IMR-90 (cell line): Measurements from ENCODE around the gene CLHC1. TPM values are rescaled to one million over a fixed set of nuclear protein-coding genes. Genes with fewer than 3 reads are reported as not detected.

Source experiments
- ATAC-seq: fragments of 200-7000 bp; cut with Tn5 transposase; 2 replicates; pipeline ENCODE4 v1.9.1; 2020; ENCODE audit warnings: low read depth, mild to moderate bottlenecking, moderate library complexity
- BruUV-seq: library from RNA; stranded (reverse); fragments of 400-500 nt; replicated peaks from 2 replicates; lab custom pipeline; 2021; lab: Mats Ljungman, UMichigan
- CTCF ChIA-PET: fragments of 300-600 bp; formaldehyde crosslinking; extraction: SDS; loops from one replicate; lab custom pipeline; 2021; ENCODE audit warnings: antibody characterized with exemption; lab: Yijun Ruan, JAX
- POLR2A ChIA-PET: fragments of 300-600 bp; sonication (Branson Sonifier 250); formaldehyde crosslinking; loops from one replicate; lab custom pipeline; 2022; ENCODE audit warnings: antibody characterized with exemption; ENCODE audit not compliant: unreplicated experiment; lab: Charles Lee
- DNase-seq: peaks from one replicate; pipeline ENCODE4 v3.0.0; 2013
- H2AFZ ChIP-seq: replicated peaks from 2 replicates; pipeline ENCODE3; 2013; ENCODE audit warnings: low read length, mild to moderate bottlenecking; ENCODE audit not compliant: poor library complexity
- H2AK5ac ChIP-seq: 2 replicates; pipeline ENCODE4 v1.6.1; 2013; ENCODE audit warnings: low read depth, low read length, inconsistent platforms
- H2AK9ac ChIP-seq: replicated peaks from 2 replicates; pipeline ENCODE3; 2013; ENCODE audit warnings: mild to moderate bottlenecking, low read depth, low read length, moderate library complexity; ENCODE audit not compliant: poor library complexity
- H2BK120ac ChIP-seq: 2 replicates; pipeline ENCODE4 v1.6.1; 2013; ENCODE audit warnings: low read depth, low read length, inconsistent platforms
- H2BK15ac ChIP-seq: 3 replicates; pipeline ENCODE4 v1.6.1; 2013; ENCODE audit warnings: low read depth, low read length, inconsistent platforms
- H2BK20ac ChIP-seq: 2 replicates; pipeline ENCODE4 v1.6.1; 2013; ENCODE audit warnings: low read depth, mild to moderate bottlenecking, inconsistent platforms, low read length, moderate library complexity
- H2BK5ac ChIP-seq: 2 replicates; pipeline ENCODE4 v1.6.1; 2013; ENCODE audit warnings: mild to moderate bottlenecking, low read depth, low read length, inconsistent platforms; ENCODE audit not compliant: poor library complexity, severe bottlenecking
- H3K14ac ChIP-seq: replicated peaks from 2 replicates; pipeline ENCODE4 v1.6.1; 2013; ENCODE audit warnings: low read depth, low read length, inconsistent platforms
- H3K18ac ChIP-seq: 2 replicates; pipeline ENCODE4 v1.6.1; 2013; ENCODE audit warnings: low read depth, low read length, control low read depth
- H3K23ac ChIP-seq: 2 replicates; pipeline ENCODE4 v1.6.1; 2013; ENCODE audit warnings: low read depth, low read length, inconsistent platforms
- H3K27ac ChIP-seq: 2 replicates; pipeline ENCODE4 v1.5.1; 2013; ENCODE audit warnings: mild to moderate bottlenecking, control low read depth, low read length; ENCODE audit not compliant: insufficient read depth
- H3K27me3 ChIP-seq: 2 replicates; pipeline ENCODE4 v1.6.1; 2013; ENCODE audit warnings: low read length; ENCODE audit not compliant: control insufficient read depth, insufficient read depth
- H3K36me3 ChIP-seq: 2 replicates; pipeline ENCODE4 v1.6.1; 2013; ENCODE audit warnings: low read length, mixed read lengths; ENCODE audit not compliant: control insufficient read depth, insufficient read depth
- H3K4ac ChIP-seq: 2 replicates; pipeline ENCODE4 v1.6.1; 2013; ENCODE audit warnings: low read depth, low read length, inconsistent platforms
- H3K4me1 ChIP-seq: 2 replicates; pipeline ENCODE4 v1.6.1; 2013; ENCODE audit warnings: low read length, mixed read lengths; ENCODE audit not compliant: control insufficient read depth, insufficient read depth
- H3K4me2 ChIP-seq: 2 replicates; pipeline ENCODE4 v1.6.1; 2013; ENCODE audit warnings: low read depth, mild to moderate bottlenecking, control low read depth, low read length, moderate library complexity
- H3K4me3 ChIP-seq: 2 replicates; pipeline ENCODE4 v1.5.1; 2013; ENCODE audit warnings: low read depth, mild to moderate bottlenecking, control low read depth, low read length, moderate library complexity; ENCODE audit not compliant: insufficient read depth
- H3K56ac ChIP-seq: 2 replicates; pipeline ENCODE4 v1.6.1; 2013; ENCODE audit warnings: low read length, inconsistent platforms; ENCODE audit not compliant: insufficient read depth; ENCODE audit errors: extremely low read depth
- H3K79me1 ChIP-seq, 2 experiments: 2 replicates each; pipeline ENCODE4 v1.6.1; 2013; ENCODE audit warnings: low read length in 2 of 2, inconsistent platforms in 1 of 2, low read depth in 1 of 2
- H3K9ac ChIP-seq: 2 replicates; pipeline ENCODE4 v1.6.1; 2013; ENCODE audit warnings: low read depth, low read length, control low read depth
- H3K9me1 ChIP-seq: 2 replicates; pipeline ENCODE4 v1.6.1; 2013; ENCODE audit warnings: low read length, inconsistent platforms; ENCODE audit not compliant: insufficient read depth
- H3K9me3 ChIP-seq: 2 replicates; pipeline ENCODE4 v1.6.1; 2013; ENCODE audit warnings: low read length; ENCODE audit not compliant: control insufficient read depth, insufficient read depth
- H4K20me1 ChIP-seq: 2 replicates; pipeline ENCODE4 v1.6.1; 2013; ENCODE audit warnings: low read length, inconsistent platforms; ENCODE audit not compliant: insufficient read depth
- H4K5ac ChIP-seq: 2 replicates; pipeline ENCODE4 v1.6.1; 2013; ENCODE audit warnings: mild to moderate bottlenecking, low read depth, low read length, control low read depth
- H4K8ac ChIP-seq, 2 experiments: 2 replicates each; pipeline ENCODE4 v1.6.1; 2013; ENCODE audit warnings: low read depth in 2 of 2, low read length in 2 of 2, control low read depth in 1 of 2, inconsistent platforms in 1 of 2
- H4K91ac ChIP-seq: 2 replicates; pipeline ENCODE4 v1.6.1; 2013; ENCODE audit warnings: low read depth, low read length, inconsistent platforms; ENCODE audit not compliant: insufficient read depth
- CEBPB ChIP-seq: IDR thresholded peaks from 2 replicates; pipeline ENCODE4 v1.6.1; 2012; ENCODE audit warnings: low read depth, low read length, improper control_type of control experiment
- MAFK ChIP-seq: IDR thresholded peaks from 2 replicates; pipeline ENCODE4 v1.6.1; 2012; ENCODE audit warnings: low read depth, low read length, improper control_type of control experiment
- SMC3 ChIP-seq: fragments of 150-350 bp; IDR thresholded peaks from 2 replicates; pipeline ENCODE4 v1.6.1; 2016; ENCODE audit warnings: low read depth, mild to moderate bottlenecking, antibody characterized with exemption, low read length, moderate library complexity
- WGBS, 2 experiments: methylation state at CpG; one replicate each; pipeline versions ENCODE4 v1.1.5 to v1.1.7; 2013; ENCODE audit warnings: missing lambda C conversion rate in 2 of 2; ENCODE audit not compliant: insufficient read length in 1 of 2; ENCODE audit errors: extremely low coverage in 2 of 2; 5-methylcytosine and 5-hydroxymethylcytosine counted together
- dilution Hi-C: fragments of 300-500 bp; cut with HindIII; formaldehyde crosslinking; loops from one replicate; pipeline ENCODE4 v1.14.3; 2018; ENCODE audit warnings: low sequenced_read_pairs; ENCODE audit not compliant: unreplicated experiment
- in situ Hi-C: fragments of 300-500 bp; cut with MboI; formaldehyde crosslinking; loops from 3 replicates; pipeline ENCODE4 v1.14.3; 2019; ENCODE audit warnings: low sequenced_read_pairs, inconsistent platforms, mixed read lengths
- intact Hi-C: fragments of 100-400 bp; cut with micrococcal nuclease; formaldehyde crosslinking; loops from 2 replicates; pipeline ENCODE4 v1.10.0; 2022
- polyA plus RNA-seq, 3 experiments: library from polyadenylated mRNA; depleted of rRNA; stranded (reverse); fragments of >200 nt; gene quantifications; 2 replicates each; pipeline ENCODE4 v1.2.3, GENCODE V29; 2012; ENCODE audit warnings: low replicate concordance in 1 of 3
- total RNA-seq: library from RNA; depleted of rRNA; stranded (reverse); fragments of >200 nt; gene quantifications from 2 replicates; pipeline ENCODE4 v1.2.3, GENCODE V29; 2012

Gene CLHC1
- total and polyA plus RNA-seq, 2 of the 4 experiments (the other 2 are of a cell fraction) = 2.3 to 5.3 TPM

- POLR2A ChIA-PET = interaction anchor here (0.6 kb wide), 1 partner anchor 53 kb away, joined by 6 read pairs; no protein-coding TSS in a partner anchor
Observed at GRCh38 chr2:55153584-55154299, 78.4 kb downstream of the CLHC1 start.

More at GRCh38 chr2:55153584-55154299, 78.4 kb downstream of the CLHC1 start:
- dilution Hi-C loops = loop anchor here (25.0 kb wide), 1 partner anchor 141 kb away; no protein-coding TSS in a partner anchor
- Histone ChIP-seq H3K36me3 (no peaks in the 10 kb centered on the region), H4K8ac (peak overlapping the region in 1 of 2 experiments; percentile 57; a peak in 2 of 4 replicates), H2BK15ac (peak overlapping the region; percentile 36; the same call in 2 of the 3 replicates), H3K4me1 (peaks cover 54% of the 10 kb centered on the region), H4K20me1 (peaks cover 3% of the 10 kb centered on the region; the same call in 1 of the 2 replicates), H3K14ac (peak overlapping the region; percentile 12), H2AFZ (no peak overlapping the region), H3K9me1 (peaks cover 44% of the 10 kb centered on the region), H2AK9ac (no peak overlapping the region), H2BK5ac (no peak overlapping the region), H3K4ac (peak overlapping the region; percentile 96), H3K9ac (no peak overlapping the region), H3K4me3 (no peak overlapping the region), H4K91ac (peak overlapping the region; percentile 95; the same call in 1 of the 2 replicates), H3K56ac (no peak overlapping the region), H2BK120ac (peak overlapping the region; percentile 96), H3K9me3 (no peaks in the 10 kb centered on the region), H2AK5ac (peak overlapping the region; percentile 92; the same call in 1 of the 2 replicates), H3K4me2 (no peak overlapping the region), H2BK20ac (peak overlapping the region; percentile 97), H3K23ac (0 out of 2 replicates have a peak overlapping the region, but pooled peaks have one; percentile 7), H3K27ac (no peak overlapping the region), H3K18ac (peak overlapping the region; percentile 27), H4K5ac (peak overlapping the region; percentile 24; the same call in 1 of the 2 replicates), H3K79me1 (peaks cover 16 to 45% of the 10 kb centered on the region in 2 experiments; a peak in 3 of 4 replicates), H3K27me3 (no peaks in the 10 kb centered on the region)
- DNase-seq = no peak
- no peak for ATAC-seq
- CTCF ChIA-PET = interaction anchor here (0.5 to 2.9 kb wide), 3 partner anchors 15 to 53 kb away, joined by 3 to 9 read pairs (median 3); no protein-coding TSS in a partner anchor
- in situ Hi-C loops = no loop called here
- WGBS, 2 experiments = 50% methylated on average over 1 of the region's 10 CpGs; no CpG with 5 or more reads in 1 of the 2 experiments
- no TSS peak for BruUV-seq
- TF ChIP-seq MAFK (no peak), CEBPB (peak; percentile 96), SMC3 (no peak)
- intact Hi-C loops = no loop called here
